ENCODE data around the gene THRSP.
A peak's percentile ranks its signal among the peaks of the same experiment; 100 is the strongest.
"Not testable (repeated sequence)": the region's sequence is repeated elsewhere in the genome, so short reads cannot be mapped to it uniquely, and the experiment has no call there.

THRSP gene

GRCh38 chr11:78022397-78023396 lies 41.0 kb upstream of the THRSP start, which contains the start of gene KCTD14:
TSS of gene KCTD14 (minus strand) at chr11:78023276. CDS start at chr11:78023249, 27 bp downstream.
- peak within 1 kb of the TSS; percentile 55 for H3K4me3 ChIP-seq (ENCODE audit: low read depth, low read length)
- TF ChIP-seq CTCF (IDR thresholded peaks at IDR 0.05; ENCODE audit: insufficient read depth, low read length, missing control alignments), result no peak
- POLR2A ChIA-PET, result no interaction called here
- CTCF ChIA-PET, result interaction anchor here (0.6 to 2.2 kb wide), 2 partner anchors 23 kb away, joined by 4 to 13 read pairs; no protein-coding TSS in a partner anchor
- no peak for DNase-seq (ENCODE audit: low read depth, low spot score)

- no peak for DNase-seq (ENCODE audit: low read depth, low spot score)
- ChIA-PET POLR2A (no interaction called here), CTCF (no interaction called here)
- TF ChIP-seq CTCF (IDR thresholded peaks at IDR 0.05; ENCODE audit: insufficient read depth, low read length, missing control alignments), result no peak
- peak overlapping the region; percentile 55 for H3K4me3 ChIP-seq (ENCODE audit: low read depth, low read length)
Observed at GRCh38 chr11:78023426-78023825, 40.2 kb upstream of the THRSP start.

- ChIA-PET CTCF (no interaction called here), POLR2A (no interaction called here)
- DNase-seq (ENCODE audit: low read depth, low spot score), result no peak
- no peak overlapping the region for H3K4me3 ChIP-seq (ENCODE audit: low read depth, low read length)
- no peak for TF ChIP-seq CTCF (IDR thresholded peaks at IDR 0.05; ENCODE audit: insufficient read depth, low read length, missing control alignments)
Observed at GRCh38 chr11:78025378-78025777, 38.3 kb upstream of the THRSP start.

- no peak overlapping the region for H3K4me3 ChIP-seq (ENCODE audit: low read depth, low read length)
- TF ChIP-seq CTCF (IDR thresholded peaks at IDR 0.05; ENCODE audit: insufficient read depth, low read length, missing control alignments), result no peak
- POLR2A ChIA-PET, result no interaction called here
- no peak for DNase-seq (ENCODE audit: low read depth, low spot score)
- CTCF ChIA-PET, result interaction anchor here (1.2 kb wide), 1 partner anchor 18 kb away, joined by 5 read pairs; no protein-coding TSS in a partner anchor
Observed at GRCh38 chr11:78027759-78028158, 35.9 kb upstream of the THRSP start.

- CTCF ChIA-PET, result interaction anchor here (9.6 kb wide), 1 partner anchor 18 kb away, joined by 90 read pairs; no protein-coding TSS in a partner anchor
- POLR2A ChIA-PET; H3K4me3 ChIP-seq (ENCODE audit: low read depth, low read length); DNase-seq (ENCODE audit: low read depth, low spot score): not testable (repeated sequence)
Observed at GRCh38 chr11:78028423-78028822, 35.2 kb upstream of the THRSP start.

GRCh38 chr11:78030429-78031325 lies 33.0 kb upstream of the THRSP start:
- CTCF ChIA-PET, result interaction anchor here (0.9 to 9.6 kb wide), 3 partner anchors 10 to 40 kb away, joined by 3 to 90 read pairs (median 4); no protein-coding TSS in a partner anchor
- no peak for DNase-seq (ENCODE audit: low read depth, low spot score)
- H3K4me3 ChIP-seq (ENCODE audit: low read depth, low read length), result no peak overlapping the region
- POLR2A ChIA-PET, result no interaction called here
- TF ChIP-seq CTCF (IDR thresholded peaks at IDR 0.05; ENCODE audit: insufficient read depth, low read length, missing control alignments), result no peak
